ENCODE measurements around the gene SAA2.

DNA sequence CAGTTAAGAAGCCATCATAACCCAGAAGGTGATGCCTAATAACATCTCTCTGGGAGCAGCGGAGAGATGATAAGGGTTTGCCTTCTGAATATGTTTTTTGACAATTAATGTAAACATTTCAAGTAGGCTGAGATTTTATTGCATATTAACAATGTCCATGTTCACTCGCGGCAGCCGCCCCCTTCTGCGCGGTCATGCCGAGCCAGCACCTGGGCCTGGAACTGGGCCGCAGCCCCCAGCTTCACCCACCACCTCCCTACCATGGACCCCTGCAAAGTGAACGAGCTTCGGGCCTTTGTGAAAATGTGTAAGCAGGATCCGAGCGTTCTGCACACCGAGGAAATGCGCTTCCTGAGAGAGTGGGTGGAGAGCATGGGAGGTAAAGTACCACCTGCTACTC, 13.3 kb upstream of the SAA2 start:
- TF ChIP-seq, protein P1, sequence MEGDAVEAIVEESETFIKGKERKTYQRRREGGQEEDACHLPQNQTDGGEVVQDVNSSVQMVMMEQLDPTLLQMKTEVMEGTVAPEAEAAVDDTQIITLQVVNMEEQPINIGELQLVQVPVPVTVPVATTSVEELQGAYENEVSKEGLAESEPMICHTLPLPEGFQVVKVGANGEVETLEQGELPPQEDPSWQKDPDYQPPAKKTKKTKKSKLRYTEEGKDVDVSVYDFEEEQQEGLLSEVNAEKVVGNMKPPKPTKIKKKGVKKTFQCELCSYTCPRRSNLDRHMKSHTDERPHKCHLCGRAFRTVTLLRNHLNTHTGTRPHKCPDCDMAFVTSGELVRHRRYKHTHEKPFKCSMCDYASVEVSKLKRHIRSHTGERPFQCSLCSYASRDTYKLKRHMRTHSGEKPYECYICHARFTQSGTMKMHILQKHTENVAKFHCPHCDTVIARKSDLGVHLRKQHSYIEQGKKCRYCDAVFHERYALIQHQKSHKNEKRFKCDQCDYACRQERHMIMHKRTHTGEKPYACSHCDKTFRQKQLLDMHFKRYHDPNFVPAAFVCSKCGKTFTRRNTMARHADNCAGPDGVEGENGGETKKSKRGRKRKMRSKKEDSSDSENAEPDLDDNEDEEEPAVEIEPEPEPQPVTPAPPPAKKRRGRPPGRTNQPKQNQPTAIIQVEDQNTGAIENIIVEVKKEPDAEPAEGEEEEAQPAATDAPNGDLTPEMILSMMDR (IDR thresholded peaks at IDR 0.05): no peak
- no peak for TF ChIP-seq POLR2A (IDR thresholded peaks at IDR 0.05)
